Measurements from ENCODE around the gene GPHN. TPM values are rescaled to one million over a fixed set of nuclear protein-coding genes. Genes with fewer than 3 reads are reported as not detected.

The GPHN gene
- total and polyA plus RNA-seq, 2 experiments from 2014 or later = 15.1 to 20.1 TPM

DNA sequence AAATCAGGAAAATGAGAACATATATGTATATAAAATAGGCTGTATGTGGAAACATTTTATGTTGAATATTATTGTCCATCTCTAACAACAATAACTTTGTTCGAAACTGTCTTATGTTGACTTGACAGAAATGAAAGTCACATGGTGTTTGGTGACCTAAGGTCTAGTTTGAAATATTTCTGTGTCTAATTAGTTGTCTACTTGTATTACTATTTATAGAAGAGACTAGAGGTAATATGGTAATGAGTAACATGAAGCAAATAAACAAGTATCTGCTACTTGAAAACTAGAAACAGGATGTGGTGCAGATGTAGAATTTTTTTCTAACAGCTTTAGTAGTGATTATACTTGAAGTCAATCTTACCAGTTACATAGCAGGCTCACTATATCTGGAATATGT, 3.9 kb downstream of the GPHN start:
- no peak for DNase-seq (ENCODE audit: low read depth in 1 of 2, low spot score in 1 of 2)
- TF ChIP-seq, protein P1, sequence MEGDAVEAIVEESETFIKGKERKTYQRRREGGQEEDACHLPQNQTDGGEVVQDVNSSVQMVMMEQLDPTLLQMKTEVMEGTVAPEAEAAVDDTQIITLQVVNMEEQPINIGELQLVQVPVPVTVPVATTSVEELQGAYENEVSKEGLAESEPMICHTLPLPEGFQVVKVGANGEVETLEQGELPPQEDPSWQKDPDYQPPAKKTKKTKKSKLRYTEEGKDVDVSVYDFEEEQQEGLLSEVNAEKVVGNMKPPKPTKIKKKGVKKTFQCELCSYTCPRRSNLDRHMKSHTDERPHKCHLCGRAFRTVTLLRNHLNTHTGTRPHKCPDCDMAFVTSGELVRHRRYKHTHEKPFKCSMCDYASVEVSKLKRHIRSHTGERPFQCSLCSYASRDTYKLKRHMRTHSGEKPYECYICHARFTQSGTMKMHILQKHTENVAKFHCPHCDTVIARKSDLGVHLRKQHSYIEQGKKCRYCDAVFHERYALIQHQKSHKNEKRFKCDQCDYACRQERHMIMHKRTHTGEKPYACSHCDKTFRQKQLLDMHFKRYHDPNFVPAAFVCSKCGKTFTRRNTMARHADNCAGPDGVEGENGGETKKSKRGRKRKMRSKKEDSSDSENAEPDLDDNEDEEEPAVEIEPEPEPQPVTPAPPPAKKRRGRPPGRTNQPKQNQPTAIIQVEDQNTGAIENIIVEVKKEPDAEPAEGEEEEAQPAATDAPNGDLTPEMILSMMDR (IDR thresholded peaks at IDR 0.05; ENCODE audit: low read depth, low read length) = no peak

DNA sequence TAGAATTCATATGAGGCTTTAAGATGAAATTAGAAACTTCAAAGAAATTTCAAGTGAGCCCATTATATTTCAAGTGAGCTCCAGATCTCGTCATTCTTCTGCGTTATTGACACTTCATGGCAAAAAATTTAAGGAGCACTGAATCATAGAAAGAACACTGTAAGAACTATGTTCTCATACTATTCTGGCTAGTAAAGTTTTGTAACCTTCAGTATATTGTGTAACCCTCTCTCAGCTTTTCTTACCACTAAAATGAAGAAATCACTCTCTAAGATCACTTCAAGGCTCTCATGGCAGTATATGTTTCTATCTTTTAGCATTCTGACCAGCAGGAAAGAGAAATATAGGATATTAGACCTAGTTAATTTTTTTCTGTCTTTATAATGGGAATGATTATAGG, 6.3 kb downstream of the GPHN start:
- H3K36me3 ChIP-seq = no peaks in the 10 kb centered on the region
- TF ChIP-seq, protein P1 (IDR thresholded peaks at IDR 0.05; ENCODE audit: low read depth, low read length) = no peak
- H3K4me1 ChIP-seq (ENCODE audit: low read depth) = peaks cover 16% of the 10 kb centered on the region
- peak in 1 of 2 donors; percentile 58 for DNase-seq (ENCODE audit: low read depth in 1 of 2, low spot score in 1 of 2)
- no peaks in the 10 kb centered on the region for H3K9me3 ChIP-seq (ENCODE audit: low read depth)
- no peak overlapping the region for H3K4me3 ChIP-seq
- no peak overlapping the region for H3K27ac ChIP-seq
- peaks cover 20% of the 10 kb centered on the region for H3K27me3 ChIP-seq

More for the DNA sequence above, 3.9 kb downstream of the GPHN start:
- Histone ChIP-seq H3K36me3 (no peaks in the 10 kb centered on the region), H3K9me3 (ENCODE audit: low read depth) (no peaks in the 10 kb centered on the region), H3K27ac (no peak overlapping the region), H3K4me1 (ENCODE audit: low read depth) (peaks cover 20% of the 10 kb centered on the region), H3K27me3 (peaks cover 20% of the 10 kb centered on the region), H3K4me3 (no peak overlapping the region)

DNA sequence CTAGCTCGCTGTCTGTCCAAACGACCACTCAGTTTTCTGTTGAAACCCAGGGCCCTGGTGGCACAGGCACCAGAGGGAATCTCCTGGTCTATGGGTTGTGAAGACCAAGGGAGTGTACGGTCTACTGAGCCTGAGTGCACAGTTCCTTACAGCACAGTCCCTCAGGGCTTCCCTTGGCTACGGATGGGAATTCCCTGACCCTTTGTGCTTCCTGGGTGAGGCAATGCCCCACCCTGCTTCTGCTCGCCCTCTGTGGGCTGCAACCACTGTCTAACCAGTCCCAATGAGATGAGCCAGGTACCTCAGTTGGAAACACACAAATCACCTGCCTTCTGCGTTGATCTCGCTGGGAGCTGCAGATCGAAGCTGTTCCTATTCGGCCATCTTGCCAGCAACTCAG, 22.6 kb downstream of the GPHN start:
- Histone ChIP-seq H3K4me3 (no peak overlapping the region), H3K4me1 (ENCODE audit: low read depth) (no peaks in the 10 kb centered on the region), H3K27me3 (no peaks in the 10 kb centered on the region), H3K27ac (no peak overlapping the region), H3K9me3 (ENCODE audit: low read depth) (no peaks in the 10 kb centered on the region), H3K36me3 (no peaks in the 10 kb centered on the region)
- TF ChIP-seq, protein P1 (IDR thresholded peaks at IDR 0.05; ENCODE audit: low read depth, low read length) = no peak
- DNase-seq (ENCODE audit: low read depth in 1 of 2, low spot score in 1 of 2) = no peak

DNA sequence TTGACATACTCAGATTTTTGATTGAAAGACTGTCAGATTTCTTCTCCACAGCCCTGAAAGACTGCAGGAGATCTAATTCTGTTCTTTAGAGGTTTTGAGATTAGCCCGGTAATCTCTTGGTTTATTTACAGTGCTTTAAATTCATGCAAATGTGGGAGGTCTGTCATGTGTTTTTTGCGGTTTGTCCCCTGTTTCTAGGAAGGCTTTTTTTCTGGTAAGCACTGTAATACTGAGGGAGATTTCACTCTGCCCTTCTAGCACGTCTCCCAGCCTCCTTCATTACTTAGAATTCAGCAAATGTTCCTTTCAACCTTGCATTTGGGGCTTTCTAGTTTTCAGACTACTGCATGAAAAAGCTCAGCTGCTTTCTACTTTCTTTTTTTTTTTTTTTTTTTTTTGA, 31.1 kb downstream of the GPHN start:
- Histone ChIP-seq H3K27me3 (no peaks in the 10 kb centered on the region), H3K27ac (no peak overlapping the region), H3K4me3 (no peak overlapping the region), H3K36me3 (no peaks in the 10 kb centered on the region), H3K4me1 (ENCODE audit: low read depth) (no peaks in the 10 kb centered on the region), H3K9me3 (ENCODE audit: low read depth) (no peaks in the 10 kb centered on the region)
- TF ChIP-seq, protein P1 (IDR thresholded peaks at IDR 0.05; ENCODE audit: low read depth, low read length) = no peak
- DNase-seq (ENCODE audit: low read depth in 1 of 2, low spot score in 1 of 2) = no peak

DNA sequence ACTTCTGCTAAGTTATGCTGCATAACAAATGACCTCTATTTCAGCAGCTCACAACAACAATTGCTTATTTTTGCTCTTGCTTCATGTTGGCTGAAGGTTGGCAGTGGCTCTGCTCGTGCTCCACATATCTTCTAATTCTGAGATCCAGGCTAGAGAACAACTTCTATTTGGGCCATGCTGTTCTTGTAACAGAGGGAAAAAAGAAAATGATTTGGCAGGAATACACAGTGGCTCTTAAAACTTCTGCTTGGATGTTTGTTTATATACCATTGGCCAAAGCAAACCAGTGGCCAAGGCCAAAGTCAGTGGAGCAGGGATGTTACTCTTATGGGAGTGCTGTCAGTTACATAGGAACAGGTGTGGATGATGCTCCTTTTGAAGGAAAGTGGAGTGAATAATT, 32.1 kb downstream of the GPHN start:
- Histone ChIP-seq H3K27ac (no peak overlapping the region), H3K4me1 (ENCODE audit: low read depth) (no peaks in the 10 kb centered on the region), H3K36me3 (no peaks in the 10 kb centered on the region), H3K27me3 (no peaks in the 10 kb centered on the region), H3K4me3 (no peak overlapping the region), H3K9me3 (ENCODE audit: low read depth) (no peaks in the 10 kb centered on the region)
- no peak for DNase-seq (ENCODE audit: low read depth in 1 of 2, low spot score in 1 of 2)
- TF ChIP-seq, protein P1 (IDR thresholded peaks at IDR 0.05; ENCODE audit: low read depth, low read length) = no peak

DNA sequence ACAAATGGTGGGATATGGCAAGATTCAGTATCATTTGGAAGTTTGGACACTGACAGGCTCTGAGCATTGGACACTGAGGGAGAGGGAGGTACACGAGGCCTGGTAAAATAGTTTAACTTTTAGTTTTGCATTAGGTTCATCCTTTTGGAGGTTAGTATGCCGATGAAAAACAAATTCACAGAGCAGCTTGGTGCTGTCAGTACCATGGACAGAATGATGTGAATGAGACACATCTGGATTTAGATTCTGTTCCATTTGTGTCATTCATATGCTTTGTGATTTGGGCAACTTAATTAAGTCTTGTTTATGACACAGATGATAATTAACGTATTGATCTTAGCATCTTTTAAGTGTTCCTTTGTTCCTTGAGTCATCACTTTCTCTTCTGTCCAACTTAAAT, 33.7 kb downstream of the GPHN start:
- Histone ChIP-seq H3K4me3 (no peak overlapping the region), H3K36me3 (no peaks in the 10 kb centered on the region), H3K27ac (no peak overlapping the region), H3K9me3 (ENCODE audit: low read depth) (no peaks in the 10 kb centered on the region), H3K4me1 (ENCODE audit: low read depth) (no peaks in the 10 kb centered on the region), H3K27me3 (no peaks in the 10 kb centered on the region)
- no peak for DNase-seq (ENCODE audit: low read depth in 1 of 2, low spot score in 1 of 2)
- TF ChIP-seq, protein P1 (IDR thresholded peaks at IDR 0.05; ENCODE audit: low read depth, low read length) = no peak

Measured in cardiac muscle cell (in vitro differentiated cells and primary cell).